IMR-90 (cell line): Measurements from ENCODE around the gene SRGAP3. TPM values are rescaled to one million over a fixed set of nuclear protein-coding genes. Genes with fewer than 3 reads are reported as not detected.

ENCODE experiments used
- ATAC-seq: fragments of 200-7000 bp; cut with Tn5 transposase; 2 replicates; pipeline ENCODE4 v1.9.1; 2020; ENCODE audit warnings: low read depth, mild to moderate bottlenecking, moderate library complexity
- BruUV-seq: library from RNA; stranded (reverse); fragments of 400-500 nt; replicated peaks from 2 replicates; lab custom pipeline; 2021; lab: Mats Ljungman, UMichigan
- CTCF ChIA-PET: fragments of 300-600 bp; formaldehyde crosslinking; extraction: SDS; loops from one replicate; lab custom pipeline; 2021; ENCODE audit warnings: antibody characterized with exemption; lab: Yijun Ruan, JAX
- POLR2A ChIA-PET: fragments of 300-600 bp; sonication (Branson Sonifier 250); formaldehyde crosslinking; loops from one replicate; lab custom pipeline; 2022; ENCODE audit warnings: antibody characterized with exemption; ENCODE audit not compliant: unreplicated experiment; lab: Charles Lee
- DNase-seq: peaks from one replicate; pipeline ENCODE4 v3.0.0; 2013
- H2AFZ ChIP-seq: replicated peaks from 2 replicates; pipeline ENCODE3; 2013; ENCODE audit warnings: low read length, mild to moderate bottlenecking; ENCODE audit not compliant: poor library complexity
- H2AK5ac ChIP-seq: 2 replicates; pipeline ENCODE4 v1.6.1; 2013; ENCODE audit warnings: low read depth, low read length, inconsistent platforms
- H2AK9ac ChIP-seq: replicated peaks from 2 replicates; pipeline ENCODE3; 2013; ENCODE audit warnings: mild to moderate bottlenecking, low read depth, low read length, moderate library complexity; ENCODE audit not compliant: poor library complexity
- H2BK120ac ChIP-seq: 2 replicates; pipeline ENCODE4 v1.6.1; 2013; ENCODE audit warnings: low read depth, low read length, inconsistent platforms
- H2BK15ac ChIP-seq: 3 replicates; pipeline ENCODE4 v1.6.1; 2013; ENCODE audit warnings: low read depth, low read length, inconsistent platforms
- H2BK20ac ChIP-seq: 2 replicates; pipeline ENCODE4 v1.6.1; 2013; ENCODE audit warnings: low read depth, mild to moderate bottlenecking, inconsistent platforms, low read length, moderate library complexity
- H2BK5ac ChIP-seq: 2 replicates; pipeline ENCODE4 v1.6.1; 2013; ENCODE audit warnings: mild to moderate bottlenecking, low read depth, low read length, inconsistent platforms; ENCODE audit not compliant: poor library complexity, severe bottlenecking
- H3K14ac ChIP-seq: replicated peaks from 2 replicates; pipeline ENCODE4 v1.6.1; 2013; ENCODE audit warnings: low read depth, low read length, inconsistent platforms
- H3K18ac ChIP-seq: 2 replicates; pipeline ENCODE4 v1.6.1; 2013; ENCODE audit warnings: low read depth, low read length, control low read depth
- H3K23ac ChIP-seq: 2 replicates; pipeline ENCODE4 v1.6.1; 2013; ENCODE audit warnings: low read depth, low read length, inconsistent platforms
- H3K27ac ChIP-seq: 2 replicates; pipeline ENCODE4 v1.5.1; 2013; ENCODE audit warnings: mild to moderate bottlenecking, control low read depth, low read length; ENCODE audit not compliant: insufficient read depth
- H3K27me3 ChIP-seq: 2 replicates; pipeline ENCODE4 v1.6.1; 2013; ENCODE audit warnings: low read length; ENCODE audit not compliant: control insufficient read depth, insufficient read depth
- H3K36me3 ChIP-seq: 2 replicates; pipeline ENCODE4 v1.6.1; 2013; ENCODE audit warnings: low read length, mixed read lengths; ENCODE audit not compliant: control insufficient read depth, insufficient read depth
- H3K4ac ChIP-seq: 2 replicates; pipeline ENCODE4 v1.6.1; 2013; ENCODE audit warnings: low read depth, low read length, inconsistent platforms
- H3K4me1 ChIP-seq: 2 replicates; pipeline ENCODE4 v1.6.1; 2013; ENCODE audit warnings: low read length, mixed read lengths; ENCODE audit not compliant: control insufficient read depth, insufficient read depth
- H3K4me2 ChIP-seq: 2 replicates; pipeline ENCODE4 v1.6.1; 2013; ENCODE audit warnings: low read depth, mild to moderate bottlenecking, control low read depth, low read length, moderate library complexity
- H3K4me3 ChIP-seq: 2 replicates; pipeline ENCODE4 v1.5.1; 2013; ENCODE audit warnings: low read depth, mild to moderate bottlenecking, control low read depth, low read length, moderate library complexity; ENCODE audit not compliant: insufficient read depth
- H3K56ac ChIP-seq: 2 replicates; pipeline ENCODE4 v1.6.1; 2013; ENCODE audit warnings: low read length, inconsistent platforms; ENCODE audit not compliant: insufficient read depth; ENCODE audit errors: extremely low read depth
- H3K79me1 ChIP-seq, 2 experiments: 2 replicates each; pipeline ENCODE4 v1.6.1; 2013; ENCODE audit warnings: low read length in 2 of 2, inconsistent platforms in 1 of 2, low read depth in 1 of 2
- H3K9ac ChIP-seq: 2 replicates; pipeline ENCODE4 v1.6.1; 2013; ENCODE audit warnings: low read depth, low read length, control low read depth
- H3K9me1 ChIP-seq: 2 replicates; pipeline ENCODE4 v1.6.1; 2013; ENCODE audit warnings: low read length, inconsistent platforms; ENCODE audit not compliant: insufficient read depth
- H3K9me3 ChIP-seq: 2 replicates; pipeline ENCODE4 v1.6.1; 2013; ENCODE audit warnings: low read length; ENCODE audit not compliant: control insufficient read depth, insufficient read depth
- H4K20me1 ChIP-seq: 2 replicates; pipeline ENCODE4 v1.6.1; 2013; ENCODE audit warnings: low read length, inconsistent platforms; ENCODE audit not compliant: insufficient read depth
- H4K5ac ChIP-seq: 2 replicates; pipeline ENCODE4 v1.6.1; 2013; ENCODE audit warnings: mild to moderate bottlenecking, low read depth, low read length, control low read depth
- H4K8ac ChIP-seq, 2 experiments: 2 replicates each; pipeline ENCODE4 v1.6.1; 2013; ENCODE audit warnings: low read depth in 2 of 2, low read length in 2 of 2, control low read depth in 1 of 2, inconsistent platforms in 1 of 2
- H4K91ac ChIP-seq: 2 replicates; pipeline ENCODE4 v1.6.1; 2013; ENCODE audit warnings: low read depth, low read length, inconsistent platforms; ENCODE audit not compliant: insufficient read depth
- BHLHE40 ChIP-seq: fragments of 150-350 bp; IDR thresholded peaks from 2 replicates; pipeline ENCODE4 v1.6.1; 2016; ENCODE audit warnings: mild to moderate bottlenecking, low read depth, low read length
- CEBPB ChIP-seq: IDR thresholded peaks from 2 replicates; pipeline ENCODE4 v1.6.1; 2012; ENCODE audit warnings: low read depth, low read length, improper control_type of control experiment
- CHD1 ChIP-seq: IDR thresholded peaks from 2 replicates; pipeline ENCODE4 v1.6.1; 2012; ENCODE audit warnings: low read depth, low read length, improper control_type of control experiment
- CTCF ChIP-seq: conservative IDR thresholded peaks from 2 replicates; pipeline ENCODE4 v1.5.1; 2012; ENCODE audit warnings: mild to moderate bottlenecking, low read depth, low read length, improper control_type of control experiment
- FOS ChIP-seq: fragments of 150-350 bp; IDR thresholded peaks from 2 replicates; pipeline ENCODE4 v1.6.1; 2016; ENCODE audit warnings: low read depth, low read length
- MAFK ChIP-seq: IDR thresholded peaks from 2 replicates; pipeline ENCODE4 v1.6.1; 2012; ENCODE audit warnings: low read depth, low read length, improper control_type of control experiment
- MAZ ChIP-seq: IDR thresholded peaks from 2 replicates; pipeline ENCODE4 v1.6.1; 2012; ENCODE audit warnings: low read depth, mild to moderate bottlenecking, low read length, improper control_type of control experiment, moderate library complexity, borderline replicate concordance
- MXI1 ChIP-seq: IDR thresholded peaks from 2 replicates; pipeline ENCODE4 v1.6.1; 2012; ENCODE audit warnings: low read depth, mild to moderate bottlenecking, low read length, moderate library complexity, borderline replicate concordance
- NFE2L2 ChIP-seq: fragments of 150-350 bp; IDR thresholded peaks from 2 replicates; pipeline ENCODE4 v1.6.1; 2016; ENCODE audit warnings: low read depth, mild to moderate bottlenecking, low read length
- POLR2A ChIP-seq: IDR thresholded peaks from 2 replicates; pipeline ENCODE4 v1.6.1; 2012; ENCODE audit warnings: mild to moderate bottlenecking, low read depth, low read length
- RAD21 ChIP-seq: IDR thresholded peaks from 2 replicates; pipeline ENCODE4 v1.6.1; 2012; ENCODE audit warnings: low read length, improper control_type of control experiment
- RCOR1 ChIP-seq: IDR thresholded peaks from 2 replicates; pipeline ENCODE4 v1.6.1; 2012; ENCODE audit warnings: mild to moderate bottlenecking, low read length, improper control_type of control experiment; ENCODE audit not compliant: insufficient replicate concordance
- RFX5 ChIP-seq: IDR thresholded peaks from 2 replicates; pipeline ENCODE4 v1.8.0; 2012; ENCODE audit warnings: low read depth, mild to moderate bottlenecking, low read length, moderate library complexity
- SMC3 ChIP-seq: fragments of 150-350 bp; IDR thresholded peaks from 2 replicates; pipeline ENCODE4 v1.6.1; 2016; ENCODE audit warnings: low read depth, mild to moderate bottlenecking, antibody characterized with exemption, low read length, moderate library complexity
- WGBS, 2 experiments: methylation state at CpG; one replicate each; pipeline versions ENCODE4 v1.1.5 to v1.1.7; 2013; ENCODE audit warnings: missing lambda C conversion rate in 2 of 2; ENCODE audit not compliant: insufficient read length in 1 of 2; ENCODE audit errors: extremely low coverage in 2 of 2; 5-methylcytosine and 5-hydroxymethylcytosine counted together
- dilution Hi-C: fragments of 300-500 bp; cut with HindIII; formaldehyde crosslinking; loops from one replicate; pipeline ENCODE4 v1.14.3; 2018; ENCODE audit warnings: low sequenced_read_pairs; ENCODE audit not compliant: unreplicated experiment
- in situ Hi-C: fragments of 300-500 bp; cut with MboI; formaldehyde crosslinking; loops from 3 replicates; pipeline ENCODE4 v1.14.3; 2019; ENCODE audit warnings: low sequenced_read_pairs, inconsistent platforms, mixed read lengths
- intact Hi-C: fragments of 100-400 bp; cut with micrococcal nuclease; formaldehyde crosslinking; loops from 2 replicates; pipeline ENCODE4 v1.10.0; 2022
- polyA plus RNA-seq, 3 experiments: library from polyadenylated mRNA; depleted of rRNA; stranded (reverse); fragments of >200 nt; gene quantifications; 2 replicates each; pipeline ENCODE4 v1.2.3, GENCODE V29; 2012; ENCODE audit warnings: low replicate concordance in 1 of 3
- total RNA-seq: library from RNA; depleted of rRNA; stranded (reverse); fragments of >200 nt; gene quantifications from 2 replicates; pipeline ENCODE4 v1.2.3, GENCODE V29; 2012
- TF ChIP-seq, protein P1 (sequence below): fragments of 150-350 bp; IDR thresholded peaks from 2 replicates; pipeline ENCODE4 v1.6.1; 2017; ENCODE audit warnings: mild to moderate bottlenecking, antibody characterized with exemption, low read length, low read depth
- TF ChIP-seq, protein P2 (sequence below): fragments of 150-350 bp; IDR thresholded peaks from 2 replicates; pipeline ENCODE4 v1.6.1; 2016; ENCODE audit warnings: low read depth, mild to moderate bottlenecking, low read length, moderate library complexity, borderline replicate concordance

The SRGAP3 gene
- total and polyA plus RNA-seq, 2 of the 4 experiments (the other 2 are of a cell fraction): 0.68 to 1.4 TPM

DNA sequence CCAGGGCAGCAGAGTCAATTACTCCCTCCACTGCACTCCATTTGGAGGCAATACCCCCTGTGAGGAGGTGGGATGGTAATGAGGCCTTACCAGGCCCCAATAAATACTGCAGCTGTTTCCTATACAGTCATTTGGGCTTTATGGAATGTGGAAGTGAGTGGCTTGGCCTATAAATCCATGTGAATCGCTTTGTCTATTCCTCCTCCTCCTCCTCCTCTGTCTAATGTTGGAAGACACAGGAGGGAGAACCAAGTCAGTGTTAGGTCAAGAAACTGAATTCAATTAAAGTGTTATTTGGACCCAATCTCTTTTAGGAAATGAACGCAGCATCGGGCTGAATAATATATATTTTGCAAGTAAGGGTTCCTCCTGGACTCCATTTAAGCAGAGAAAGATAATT is 17.3 kb upstream of the SRGAP3 start:
- no peak overlapping the region for H3K4ac ChIP-seq
- H2BK5ac ChIP-seq: no peak overlapping the region
- intact Hi-C loops (no loop called here), dilution Hi-C loops (no loop called here), in situ Hi-C loops (no loop called here)
- H4K20me1 ChIP-seq: no peaks in the 10 kb centered on the region
- no peak overlapping the region for H3K23ac ChIP-seq
- no TSS peak for BruUV-seq
- POLR2A ChIA-PET: no interaction called here
- no peak overlapping the region for H3K9ac ChIP-seq
- no peak overlapping the region for H3K14ac ChIP-seq
- CTCF ChIA-PET: no interaction called here
- no CpG with 5 or more reads among the region's 3 CpGs for WGBS, 2 experiments
- no peak overlapping the region for H2AK5ac ChIP-seq
- H3K27me3 ChIP-seq: 0 out of 2 replicates have a peak, but pooled peaks cover 2% of the 10 kb centered on the region
- H4K91ac ChIP-seq: no peak overlapping the region
- H3K4me1 ChIP-seq: no peaks in the 10 kb centered on the region
- no peak overlapping the region for H3K56ac ChIP-seq
- no peaks in the 10 kb centered on the region for H3K9me3 ChIP-seq
- H3K79me1 ChIP-seq: no peaks in the 10 kb centered on the region
- no peak overlapping the region for H3K4me3 ChIP-seq
- H3K18ac ChIP-seq: no peak overlapping the region
- H3K27ac ChIP-seq: no peak overlapping the region
- no peak overlapping the region for H2AK9ac ChIP-seq
- H2BK15ac ChIP-seq: no peak overlapping the region
- DNase-seq (no peak), ATAC-seq (no peak)
- H3K9me1 ChIP-seq: no peaks in the 10 kb centered on the region
- TF ChIP-seq RFX5 (no peak), CHD1 (no peak), CTCF (no peak), POLR2A (no peak), CEBPB (no peak), MXI1 (no peak), FOS (no peak), BHLHE40 (no peak), RAD21 (no peak), MAFK (no peak), NFE2L2 (no peak), RCOR1 (no peak), SMC3 (no peak), MAZ (no peak)
- TF ChIP-seq, protein P1, sequence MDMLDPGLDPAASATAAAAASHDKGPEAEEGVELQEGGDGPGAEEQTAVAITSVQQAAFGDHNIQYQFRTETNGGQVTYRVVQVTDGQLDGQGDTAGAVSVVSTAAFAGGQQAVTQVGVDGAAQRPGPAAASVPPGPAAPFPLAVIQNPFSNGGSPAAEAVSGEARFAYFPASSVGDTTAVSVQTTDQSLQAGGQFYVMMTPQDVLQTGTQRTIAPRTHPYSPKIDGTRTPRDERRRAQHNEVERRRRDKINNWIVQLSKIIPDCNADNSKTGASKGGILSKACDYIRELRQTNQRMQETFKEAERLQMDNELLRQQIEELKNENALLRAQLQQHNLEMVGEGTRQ: no peak
- TF ChIP-seq, protein P2, sequence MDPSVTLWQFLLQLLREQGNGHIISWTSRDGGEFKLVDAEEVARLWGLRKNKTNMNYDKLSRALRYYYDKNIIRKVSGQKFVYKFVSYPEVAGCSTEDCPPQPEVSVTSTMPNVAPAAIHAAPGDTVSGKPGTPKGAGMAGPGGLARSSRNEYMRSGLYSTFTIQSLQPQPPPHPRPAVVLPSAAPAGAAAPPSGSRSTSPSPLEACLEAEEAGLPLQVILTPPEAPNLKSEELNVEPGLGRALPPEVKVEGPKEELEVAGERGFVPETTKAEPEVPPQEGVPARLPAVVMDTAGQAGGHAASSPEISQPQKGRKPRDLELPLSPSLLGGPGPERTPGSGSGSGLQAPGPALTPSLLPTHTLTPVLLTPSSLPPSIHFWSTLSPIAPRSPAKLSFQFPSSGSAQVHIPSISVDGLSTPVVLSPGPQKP: no peak
- no peak overlapping the region for H4K8ac ChIP-seq
- no peak overlapping the region for H2BK120ac ChIP-seq
- H2BK20ac ChIP-seq: no peak overlapping the region
- H2AFZ ChIP-seq: no peak overlapping the region
- no peak overlapping the region for H3K4me2 ChIP-seq
- no peaks in the 10 kb centered on the region for H3K36me3 ChIP-seq
- H4K5ac ChIP-seq: no peak overlapping the region
